SU-DHL-6 (cell line): ENCODE data around the gene BANK1.

Experiments
- H2AFZ ChIP-seq: fragments of 200-600 bp; sonication (generic); 2 replicates; pipeline ENCODE4 v1.6.1; 2014; ENCODE audit warnings: low read depth, mild to moderate bottlenecking, moderate library complexity, mixed read lengths, antibody characterized with exemption, low read length; ENCODE audit not compliant: severe bottlenecking
- H3F3A ChIP-seq: fragments of 200-600 bp; shearing (Covaris generic); 2 replicates; pipeline ENCODE4 v1.6.0; 2016; ENCODE audit warnings: antibody characterized with exemption, mild to moderate bottlenecking; ENCODE audit not compliant: insufficient read depth
- H3K27ac ChIP-seq: fragments of 200-600 bp; sonication (generic); 2 replicates; pipeline ENCODE4 v1.5.1; 2016; ENCODE audit warnings: low read depth, mild to moderate bottlenecking, low read length, moderate library complexity, mixed read lengths
- H3K27me3 ChIP-seq: fragments of 200-600 bp; sonication (generic), shearing (Covaris generic); 2 replicates; pipeline ENCODE4 v1.6.0; 2014; ENCODE audit warnings: mild to moderate bottlenecking, low read length
- H3K36me3 ChIP-seq: fragments of 200-600 bp; sonication (generic); 2 replicates; pipeline ENCODE4 v1.6.1; 2014; ENCODE audit warnings: mild to moderate bottlenecking, low read length, mixed read lengths
- H3K4me2 ChIP-seq: fragments of 300-600, 200-600 bp; shearing (Covaris generic), sonication (generic); 2 replicates; pipeline ENCODE4 v1.6.0; 2014; ENCODE audit warnings: low read length, low read depth, mild to moderate bottlenecking; ENCODE audit not compliant: poor library complexity, severe bottlenecking
- H3K4me3 ChIP-seq: fragments of 200-600 bp; sonication (generic); 2 replicates; pipeline ENCODE4 v1.5.1; 2014; ENCODE audit warnings: antibody characterized with exemption, low read length, mild to moderate bottlenecking, mixed read lengths; ENCODE audit not compliant: insufficient read depth, poor library complexity, severe bottlenecking
- H3K79me2 ChIP-seq: fragments of 200-600 bp; sonication (generic); 2 replicates; pipeline ENCODE4 v1.6.1; 2014; ENCODE audit warnings: mild to moderate bottlenecking, low read length, moderate library complexity; ENCODE audit not compliant: insufficient read depth
- H3K9ac ChIP-seq: fragments of 200-600 bp; sonication (generic); 2 replicates; pipeline ENCODE4 v1.7.0; 2014; ENCODE audit warnings: mild to moderate bottlenecking, low read length
- H3K9me2 ChIP-seq: fragments of 200-600 bp; sonication (generic); replicated peaks from 2 replicates; pipeline ENCODE4 v1.6.1; 2014; ENCODE audit warnings: low read length; ENCODE audit not compliant: insufficient read depth
- H3K9me3 ChIP-seq: fragments of 200-600 bp; sonication (generic); 2 replicates; pipeline ENCODE4 v1.6.1; 2014; ENCODE audit warnings: low read length, mixed read lengths; ENCODE audit not compliant: insufficient read depth
- H4K20me1 ChIP-seq: fragments of 200-600 bp; sonication (generic); 2 replicates; pipeline ENCODE4 v1.6.1; 2014; ENCODE audit warnings: low read depth, mild to moderate bottlenecking, antibody characterized with exemption, low read length, moderate library complexity, mixed read lengths
- EZH2phosphoT487 ChIP-seq: fragments of 200-600 bp; sonication (generic), shearing (Covaris generic); conservative IDR thresholded peaks from 2 replicates; pipeline ENCODE4 v1.6.1; 2018; ENCODE audit warnings: mild to moderate bottlenecking, antibody characterized with exemption, low read length, moderate library complexity, mixed read lengths
- TF ChIP-seq, protein P1 (sequence below): fragments of 200-600 bp; sonication (generic); IDR thresholded peaks from one replicate; pipeline ENCODE4 v1.5.1; 2017; ENCODE audit warnings: antibody characterized with exemption, mild to moderate bottlenecking, low read length, moderate library complexity; ENCODE audit not compliant: insufficient read depth, poor library complexity, severe bottlenecking

BANK1 gene

DNA sequence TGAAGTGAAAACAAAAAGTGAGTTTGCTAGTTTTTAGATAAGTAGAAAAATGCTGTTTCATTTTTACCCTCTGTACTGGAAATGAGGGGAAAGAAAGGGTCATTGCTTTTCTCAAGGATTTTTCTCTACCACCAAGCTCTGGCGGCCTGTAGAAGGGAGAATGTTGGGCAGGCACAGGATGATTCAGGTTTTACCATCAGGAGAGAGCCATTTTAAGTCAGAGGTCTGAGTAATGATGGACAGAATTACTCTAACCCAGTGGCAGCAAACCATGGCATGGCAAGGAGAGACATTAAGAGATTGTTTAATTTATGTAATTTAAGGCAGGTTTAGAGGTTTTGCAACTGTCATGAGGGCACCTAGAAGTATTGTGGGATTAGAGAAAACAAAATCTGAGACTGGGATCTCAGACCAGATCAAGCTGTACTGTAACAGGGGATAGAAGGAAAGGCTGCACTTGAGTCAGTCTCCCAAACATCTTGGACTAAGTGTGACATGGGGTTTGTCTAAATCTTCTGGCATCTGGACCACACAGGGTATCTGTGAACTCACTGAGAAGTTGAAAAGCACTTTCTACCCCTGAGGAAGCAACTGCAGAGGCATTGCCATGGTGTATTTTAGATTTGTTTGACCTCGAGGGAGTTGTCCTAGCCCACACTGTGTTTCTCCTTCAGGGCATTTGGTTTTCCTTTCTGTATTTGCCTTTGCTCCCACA, 81.6 kb downstream of the BANK1 start:
- Histone ChIP-seq H3K9ac (no peak overlapping the region), H2AFZ (no peak overlapping the region), H3K27me3 (no peaks in the 10 kb centered on the region), H3K36me3 (no peaks in the 10 kb centered on the region), H3K27ac (no peak overlapping the region), H3K4me2 (no peak overlapping the region), H3K4me3 (no peak overlapping the region), H3K79me2 (no peaks in the 10 kb centered on the region), H3K9me2 (no peaks in the 10 kb centered on the region), H3K9me3 (no peaks in the 10 kb centered on the region), H3F3A (no peaks in the 10 kb centered on the region), H4K20me1 (no peaks in the 10 kb centered on the region)
- TF ChIP-seq, protein P1, sequence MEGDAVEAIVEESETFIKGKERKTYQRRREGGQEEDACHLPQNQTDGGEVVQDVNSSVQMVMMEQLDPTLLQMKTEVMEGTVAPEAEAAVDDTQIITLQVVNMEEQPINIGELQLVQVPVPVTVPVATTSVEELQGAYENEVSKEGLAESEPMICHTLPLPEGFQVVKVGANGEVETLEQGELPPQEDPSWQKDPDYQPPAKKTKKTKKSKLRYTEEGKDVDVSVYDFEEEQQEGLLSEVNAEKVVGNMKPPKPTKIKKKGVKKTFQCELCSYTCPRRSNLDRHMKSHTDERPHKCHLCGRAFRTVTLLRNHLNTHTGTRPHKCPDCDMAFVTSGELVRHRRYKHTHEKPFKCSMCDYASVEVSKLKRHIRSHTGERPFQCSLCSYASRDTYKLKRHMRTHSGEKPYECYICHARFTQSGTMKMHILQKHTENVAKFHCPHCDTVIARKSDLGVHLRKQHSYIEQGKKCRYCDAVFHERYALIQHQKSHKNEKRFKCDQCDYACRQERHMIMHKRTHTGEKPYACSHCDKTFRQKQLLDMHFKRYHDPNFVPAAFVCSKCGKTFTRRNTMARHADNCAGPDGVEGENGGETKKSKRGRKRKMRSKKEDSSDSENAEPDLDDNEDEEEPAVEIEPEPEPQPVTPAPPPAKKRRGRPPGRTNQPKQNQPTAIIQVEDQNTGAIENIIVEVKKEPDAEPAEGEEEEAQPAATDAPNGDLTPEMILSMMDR, result no peak
- no peak for TF ChIP-seq EZH2phosphoT487

DNA sequence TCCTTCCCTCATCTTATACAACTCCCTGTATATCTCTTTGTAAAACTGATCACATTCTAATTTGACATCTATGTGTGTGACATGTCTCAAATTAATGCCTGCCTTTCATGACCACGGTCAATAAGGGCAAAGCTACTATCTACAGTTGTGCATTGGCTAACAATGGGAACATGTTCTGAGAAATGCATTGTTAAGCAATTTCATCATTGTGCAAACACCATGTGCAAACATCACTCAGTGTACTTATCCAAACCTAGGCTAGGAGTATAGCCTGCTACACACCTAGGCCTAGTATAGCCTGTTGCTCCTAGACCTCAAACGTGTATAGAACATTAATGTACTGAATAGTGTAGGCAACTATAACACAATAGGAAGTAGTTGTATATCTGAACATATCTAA, 95.0 kb downstream of the BANK1 start:
- no peaks in the 10 kb centered on the region for H3K9me3 ChIP-seq
- no peak overlapping the region for H2AFZ ChIP-seq
- no peak overlapping the region for H3K9ac ChIP-seq
- no peaks in the 10 kb centered on the region for H4K20me1 ChIP-seq
- H3K27ac ChIP-seq, result no peak overlapping the region
- H3F3A ChIP-seq, result no peaks in the 10 kb centered on the region
- H3K79me2 ChIP-seq, result no peaks in the 10 kb centered on the region
- H3K4me2 ChIP-seq, result no peak overlapping the region
- no peaks in the 10 kb centered on the region for H3K36me3 ChIP-seq
- no peaks in the 10 kb centered on the region for H3K27me3 ChIP-seq
- H3K4me3 ChIP-seq, result no peak overlapping the region
- H3K9me2 ChIP-seq, result no peaks in the 10 kb centered on the region
- TF ChIP-seq EZH2phosphoT487, result no peak
- TF ChIP-seq, protein P1, result no peak

DNA sequence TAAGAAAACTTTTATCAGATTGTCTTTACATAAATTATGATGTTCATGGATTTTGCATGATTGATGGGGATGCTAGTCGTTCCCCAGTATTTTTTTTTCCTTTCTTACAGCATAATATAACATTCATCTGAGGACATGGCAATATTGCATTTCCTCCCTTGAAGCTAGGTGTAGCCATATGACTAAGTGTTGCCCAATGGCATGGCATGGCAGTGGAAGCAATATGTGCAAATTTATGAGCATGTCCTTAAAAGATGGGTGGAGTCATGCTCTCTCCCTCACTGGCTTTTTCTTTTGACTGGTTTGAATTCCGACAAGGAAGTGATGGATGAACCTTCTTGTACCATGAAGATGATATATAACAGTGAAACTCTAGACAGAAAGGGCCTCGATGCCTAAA, 96.3 kb downstream of the BANK1 start:
- Histone ChIP-seq H3K4me3 (no peak overlapping the region), H4K20me1 (no peaks in the 10 kb centered on the region), H3K9me3 (no peaks in the 10 kb centered on the region), H3K4me2 (no peak overlapping the region), H3K27ac (no peak overlapping the region), H3K36me3 (no peaks in the 10 kb centered on the region), H3K9me2 (no peaks in the 10 kb centered on the region), H3F3A (no peaks in the 10 kb centered on the region), H3K79me2 (no peaks in the 10 kb centered on the region), H3K9ac (no peak overlapping the region), H2AFZ (no peak overlapping the region), H3K27me3 (no peaks in the 10 kb centered on the region)
- TF ChIP-seq EZH2phosphoT487, result no peak
- TF ChIP-seq, protein P1, result no peak
